GM18526 (cell line): ENCODE measurements around the gene CITED1.

Experiments
- POLR2A ChIP-seq: IDR thresholded peaks from 3 replicates; pipeline ENCODE4 v1.6.1; 2011; ENCODE audit not compliant: insufficient read length; ENCODE audit errors: extremely low read depth

CITED1 gene

GRCh38 chrX:72260448-72260847 lies 45.3 kb downstream of the CITED1 start:
- TF ChIP-seq POLR2A, result no peak

GRCh38 chrX:72258174-72258573 lies 47.5 kb downstream of the CITED1 start:
- TF ChIP-seq POLR2A, result no peak

GRCh38 chrX:72255864-72256263 lies 49.9 kb downstream of the CITED1 start:
- TF ChIP-seq POLR2A, result no peak

GRCh38 chrX:72255445-72255844 lies 50.3 kb downstream of the CITED1 start:
- no peak for TF ChIP-seq POLR2A

- no peak for TF ChIP-seq POLR2A
Observed at GRCh38 chrX:72254816-72255215, 50.9 kb downstream of the CITED1 start.

- TF ChIP-seq POLR2A, result no peak
Observed at GRCh38 chrX:72253686-72254085, 52.0 kb downstream of the CITED1 start.
